GM21381 (cell line): Measurements from ENCODE around the gene ISG15.
"Not testable (repeated sequence)": the region's sequence is repeated elsewhere in the genome, so short reads cannot be mapped to it uniquely, and the experiment has no call there.

ENCODE experiments used
- ATAC-seq: cut with Tn5 transposase; IDR thresholded peaks from one replicate; pipeline ENCODE4 v1.9.1; 2021; ENCODE audit warnings: mild to moderate bottlenecking, moderate library complexity; ENCODE audit not compliant: unreplicated experiment

ISG15 gene

GRCh38 chr1:974687-975328 lies 38.5 kb upstream of the ISG15 start:
- no peak for ATAC-seq

- ATAC-seq, result no peak
Measured at GRCh38 chr1:975365-975764, 37.9 kb upstream of the ISG15 start.

GRCh38 chr1:975896-976683 lies 37.2 kb upstream of the ISG15 start:
- no peak for ATAC-seq

- not testable (repeated sequence) for ATAC-seq
Measured at GRCh38 chr1:976791-977190, 36.5 kb upstream of the ISG15 start.

- no peak for ATAC-seq
Measured at GRCh38 chr1:978069-978834, 35.0 kb upstream of the ISG15 start.

GRCh38 chr1:978835-979743 lies 34.2 kb upstream of the ISG15 start:
- no peak for ATAC-seq

GRCh38 chr1:979744-980072 lies 33.6 kb upstream of the ISG15 start:
- no peak for ATAC-seq

GRCh38 chr1:980137-980571 lies 33.1 kb upstream of the ISG15 start:
- ATAC-seq, result no peak

GRCh38 chr1:980602-981395 lies 32.5 kb upstream of the ISG15 start:
- ATAC-seq, result no peak

- ATAC-seq, result no peak
Measured at GRCh38 chr1:981491-981954, 31.8 kb upstream of the ISG15 start.

GRCh38 chr1:981955-982558 lies 31.2 kb upstream of the ISG15 start, which contains the start of gene PERM1:
Gene PERM1 (minus strand): TSS chr1:982093. CDS start chr1:981029, 1,064 bp downstream.
- no peak for ATAC-seq

- no peak for ATAC-seq
Measured at GRCh38 chr1:982765-983436, 30.4 kb upstream of the ISG15 start.

- ATAC-seq, result no peak
Measured at GRCh38 chr1:983798-984475, 29.4 kb upstream of the ISG15 start.

GRCh38 chr1:984476-984814 lies 28.9 kb upstream of the ISG15 start:
- no peak for ATAC-seq

- no peak for ATAC-seq
Measured at GRCh38 chr1:985126-985525, 28.2 kb upstream of the ISG15 start.

- not testable (repeated sequence) for ATAC-seq
Measured at GRCh38 chr1:988061-988460, 25.2 kb upstream of the ISG15 start.

GRCh38 chr1:991275-991674 lies 22.0 kb upstream of the ISG15 start:
- not testable (repeated sequence) for ATAC-seq

GRCh38 chr1:991895-992294 lies 21.4 kb upstream of the ISG15 start:
- ATAC-seq, result no peak
